Uterus (tissue), 2 donors: ENCODE results near the gene CDYL.

Source experiments
- CTCF ChIP-seq, 4 experiments: fragments of 200-600 bp in 2 of 4; fragments of 450-650 bp in 2 of 4; sonication (generic) in 2 of 4; IDR thresholded peaks; one replicate each; pipeline ENCODE4 v1.5.1; 2016 to 2019; ENCODE audit warnings: antibody characterized with exemption in 4 of 4, mild to moderate bottlenecking in 2 of 4, moderate library complexity in 1 of 4
- POLR2A ChIP-seq, 2 donors: fragments of 450-650 bp; IDR thresholded peaks; one replicate each; pipeline ENCODE4 v1.6.1; 2016; ENCODE audit warnings: antibody characterized with exemption in 2 of 2, mild to moderate bottlenecking in 1 of 2, moderate library complexity in 1 of 2

- TF ChIP-seq CTCF (IDR thresholded peaks at IDR 0.05) = no peak
- TF ChIP-seq POLR2A (IDR thresholded peaks at IDR 0.05) = no peak
Measured at GRCh38 chr6:4970739-4971395, 194.7 kb downstream of the CDYL start.
